Mammary epithelial cell (primary cell): ENCODE results near the gene FAM216B.

ENCODE experiments used
- EZH2 ChIP-seq: IDR thresholded peaks from 2 replicates; pipeline ENCODE4 v1.6.1; 2012; ENCODE audit warnings: low read length, inconsistent platforms, borderline replicate concordance
- TF ChIP-seq, protein P1 (sequence below), 2 donors: IDR thresholded peaks in 1 of 2; conservative IDR thresholded peaks in 1 of 2; 2 replicates each; pipeline ENCODE4 v1.5.1; 2011 to 2012; ENCODE audit warnings: inconsistent platforms in 2 of 2, low read length in 2 of 2, mild to moderate bottlenecking in 2 of 2, control low read depth in 1 of 2, low read depth in 1 of 2; ENCODE audit not compliant: insufficient read depth in 1 of 2; ENCODE audit errors: extremely low read depth in 1 of 2

GRCh38 chr13:42758515-42758914, 22.9 kb upstream of the FAM216B start:
- TF ChIP-seq, protein P1, sequence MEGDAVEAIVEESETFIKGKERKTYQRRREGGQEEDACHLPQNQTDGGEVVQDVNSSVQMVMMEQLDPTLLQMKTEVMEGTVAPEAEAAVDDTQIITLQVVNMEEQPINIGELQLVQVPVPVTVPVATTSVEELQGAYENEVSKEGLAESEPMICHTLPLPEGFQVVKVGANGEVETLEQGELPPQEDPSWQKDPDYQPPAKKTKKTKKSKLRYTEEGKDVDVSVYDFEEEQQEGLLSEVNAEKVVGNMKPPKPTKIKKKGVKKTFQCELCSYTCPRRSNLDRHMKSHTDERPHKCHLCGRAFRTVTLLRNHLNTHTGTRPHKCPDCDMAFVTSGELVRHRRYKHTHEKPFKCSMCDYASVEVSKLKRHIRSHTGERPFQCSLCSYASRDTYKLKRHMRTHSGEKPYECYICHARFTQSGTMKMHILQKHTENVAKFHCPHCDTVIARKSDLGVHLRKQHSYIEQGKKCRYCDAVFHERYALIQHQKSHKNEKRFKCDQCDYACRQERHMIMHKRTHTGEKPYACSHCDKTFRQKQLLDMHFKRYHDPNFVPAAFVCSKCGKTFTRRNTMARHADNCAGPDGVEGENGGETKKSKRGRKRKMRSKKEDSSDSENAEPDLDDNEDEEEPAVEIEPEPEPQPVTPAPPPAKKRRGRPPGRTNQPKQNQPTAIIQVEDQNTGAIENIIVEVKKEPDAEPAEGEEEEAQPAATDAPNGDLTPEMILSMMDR (conservative IDR thresholded peaks at IDR 0.05 in 1 of 2, IDR thresholded peaks at IDR 0.05 in 1 of 2; ENCODE audit: extremely low read depth in 1 of 2, insufficient read depth in 1 of 2, low read depth in 1 of 2, low read length in 2 of 2): no peak
- no peak for TF ChIP-seq EZH2
